Mesothelial cell of epicardium (in vitro differentiated cells): Measurements from ENCODE around the gene SLC26A11. TPM values are rescaled to one million over a fixed set of nuclear protein-coding genes. Genes with fewer than 3 reads are reported as not detected.

ENCODE experiments used
- DNase-seq, 2 experiments: peaks; one replicate each; pipeline ENCODE4 v3.0.0; 2021; ENCODE audit warnings: low spot score in 2 of 2; ENCODE audit not compliant: unreplicated experiment in 2 of 2
- H3K27ac Mint-ChIP-seq: 2 replicates; pipeline ENCODE4 v1.8.0; 2021; ENCODE audit warnings: mixed read lengths
- H3K27me3 Mint-ChIP-seq: 2 replicates; pipeline ENCODE4 v1.8.0; 2021; ENCODE audit warnings: low read depth, mixed read lengths
- H3K36me3 Mint-ChIP-seq: 2 replicates; pipeline ENCODE4 v1.8.0; 2021; ENCODE audit warnings: mixed read lengths
- H3K4me1 Mint-ChIP-seq: 2 replicates; pipeline ENCODE4 v1.8.0; 2021; ENCODE audit warnings: mixed read lengths
- H3K4me3 Mint-ChIP-seq: 2 replicates; pipeline ENCODE4 v1.8.0; 2021; ENCODE audit warnings: mild to moderate bottlenecking, moderate library complexity, mixed read lengths
- H3K9me3 Mint-ChIP-seq: 2 replicates; pipeline ENCODE4 v1.8.0; 2021; ENCODE audit warnings: mixed read lengths
- total RNA-seq: library from RNA; stranded (reverse); gene quantifications from 3 replicates; pipeline ENCODE4 v1.2.1, GENCODE V29; 2021
- TF ChIP-seq, protein P1 (sequence below): fragments of 200-600 bp; sonication (generic); IDR thresholded peaks from one replicate; pipeline ENCODE4 v1.5.0; 2021; ENCODE audit warnings: antibody characterized with exemption; ENCODE audit not compliant: unreplicated experiment

Gene SLC26A11
- total RNA-seq, 1 donor from 2014 or later = 41.2 TPM

DNA sequence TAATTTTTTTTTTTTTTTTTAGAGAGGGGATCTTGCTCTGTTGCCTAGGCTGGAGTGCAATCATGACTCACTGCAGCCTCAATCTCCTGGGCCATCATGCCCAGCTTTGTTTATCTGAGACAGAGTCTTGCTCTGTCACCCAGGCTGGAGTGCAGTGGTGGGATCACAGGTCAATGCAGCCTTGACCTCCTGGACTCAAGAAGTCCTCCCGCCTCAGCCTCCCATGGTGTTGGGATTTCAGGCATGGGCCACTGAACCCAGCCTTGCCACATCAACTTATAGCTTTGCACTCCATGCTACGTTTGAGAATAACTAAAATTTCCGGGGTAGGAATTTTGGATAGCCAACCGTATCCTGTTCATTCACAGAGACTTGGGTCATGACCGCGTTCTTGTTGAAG lies 71.0 kb downstream of the SLC26A11 start:
- H3K4me1 Mint-ChIP-seq = no peaks in the 10 kb centered on the region
- peaks cover 28% of the 10 kb centered on the region for H3K36me3 Mint-ChIP-seq
- no peak overlapping the region for H3K4me3 Mint-ChIP-seq

DNA sequence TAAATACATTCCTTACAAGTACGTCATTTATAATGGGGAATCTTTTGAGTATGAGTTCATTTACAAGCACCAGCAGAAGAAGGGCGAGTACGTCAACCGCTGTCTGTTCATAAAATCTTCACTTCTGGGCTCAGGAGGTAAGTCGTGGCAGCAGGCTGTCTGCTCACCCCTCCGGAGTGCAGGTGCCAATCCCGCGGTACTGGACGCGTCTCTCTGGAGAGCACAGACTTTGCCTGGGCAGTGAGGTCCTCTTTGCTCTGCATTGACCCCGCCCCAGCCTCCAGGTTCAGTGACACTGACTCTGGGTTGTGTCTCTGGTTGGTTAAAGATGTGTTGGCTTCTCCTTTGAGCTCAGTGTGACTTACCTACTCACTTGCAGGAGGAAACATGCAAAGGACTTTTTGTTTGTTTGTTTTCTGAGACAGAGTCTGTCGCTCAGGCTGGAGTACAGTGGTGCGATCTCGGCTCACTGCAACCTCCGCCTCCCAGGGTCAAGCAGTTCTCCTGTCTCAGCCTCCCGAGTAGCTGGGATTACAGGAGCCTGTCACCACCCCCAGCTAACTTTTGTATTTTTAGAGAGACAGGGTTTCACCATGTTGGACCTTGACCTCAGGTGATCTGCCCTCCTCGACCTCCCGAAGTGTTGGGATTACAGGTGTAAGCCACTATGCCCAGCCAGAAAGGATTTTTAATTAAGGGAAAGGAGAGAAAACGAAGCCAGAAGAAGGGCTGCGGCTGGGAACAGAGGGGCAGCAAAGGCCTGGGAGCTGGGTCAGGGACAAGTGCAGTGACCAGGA lies 71.7 kb downstream of the SLC26A11 start:
- H3K27me3 Mint-ChIP-seq = no peaks in the 10 kb centered on the region
- H3K36me3 Mint-ChIP-seq = peaks cover 32% of the 10 kb centered on the region
- H3K9me3 Mint-ChIP-seq = no peaks in the 10 kb centered on the region
- no peak overlapping the region for H3K4me3 Mint-ChIP-seq
- DNase-seq = no peak
- TF ChIP-seq, protein P1, sequence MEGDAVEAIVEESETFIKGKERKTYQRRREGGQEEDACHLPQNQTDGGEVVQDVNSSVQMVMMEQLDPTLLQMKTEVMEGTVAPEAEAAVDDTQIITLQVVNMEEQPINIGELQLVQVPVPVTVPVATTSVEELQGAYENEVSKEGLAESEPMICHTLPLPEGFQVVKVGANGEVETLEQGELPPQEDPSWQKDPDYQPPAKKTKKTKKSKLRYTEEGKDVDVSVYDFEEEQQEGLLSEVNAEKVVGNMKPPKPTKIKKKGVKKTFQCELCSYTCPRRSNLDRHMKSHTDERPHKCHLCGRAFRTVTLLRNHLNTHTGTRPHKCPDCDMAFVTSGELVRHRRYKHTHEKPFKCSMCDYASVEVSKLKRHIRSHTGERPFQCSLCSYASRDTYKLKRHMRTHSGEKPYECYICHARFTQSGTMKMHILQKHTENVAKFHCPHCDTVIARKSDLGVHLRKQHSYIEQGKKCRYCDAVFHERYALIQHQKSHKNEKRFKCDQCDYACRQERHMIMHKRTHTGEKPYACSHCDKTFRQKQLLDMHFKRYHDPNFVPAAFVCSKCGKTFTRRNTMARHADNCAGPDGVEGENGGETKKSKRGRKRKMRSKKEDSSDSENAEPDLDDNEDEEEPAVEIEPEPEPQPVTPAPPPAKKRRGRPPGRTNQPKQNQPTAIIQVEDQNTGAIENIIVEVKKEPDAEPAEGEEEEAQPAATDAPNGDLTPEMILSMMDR = no peak
- no peaks in the 10 kb centered on the region for H3K4me1 Mint-ChIP-seq
- H3K27ac Mint-ChIP-seq = no peak overlapping the region

More for the DNA sequence above, 71.0 kb downstream of the SLC26A11 start:
- no peaks in the 10 kb centered on the region for H3K27me3 Mint-ChIP-seq
- TF ChIP-seq, protein P1 = no peak
- no peak for DNase-seq
- no peak overlapping the region for H3K27ac Mint-ChIP-seq
- no peaks in the 10 kb centered on the region for H3K9me3 Mint-ChIP-seq

DNA sequence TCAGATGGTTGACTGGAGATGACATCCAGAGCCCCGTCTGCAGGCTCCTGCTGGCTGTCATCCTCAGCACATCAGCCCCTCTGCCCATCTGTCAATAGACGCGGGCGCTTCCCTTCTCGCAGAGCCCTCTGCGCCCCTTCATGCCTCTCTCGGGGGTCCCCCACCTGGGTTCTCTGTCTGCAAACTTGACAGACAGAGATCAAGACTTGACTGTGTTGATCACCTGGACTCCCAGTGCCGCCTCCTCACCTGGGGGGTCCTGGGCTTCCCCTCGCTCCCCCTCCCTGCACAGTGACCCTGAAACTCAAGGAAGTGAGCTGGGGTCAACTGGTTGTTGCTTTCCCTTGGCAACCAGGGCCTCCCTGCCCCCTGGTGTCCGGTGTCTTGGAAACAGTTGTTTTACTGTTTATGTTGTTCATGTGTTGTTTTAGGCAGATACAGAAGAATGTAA lies 72.3 kb downstream of the SLC26A11 start:
- no peak overlapping the region for H3K27ac Mint-ChIP-seq
- no peak overlapping the region for H3K4me3 Mint-ChIP-seq

DNA sequence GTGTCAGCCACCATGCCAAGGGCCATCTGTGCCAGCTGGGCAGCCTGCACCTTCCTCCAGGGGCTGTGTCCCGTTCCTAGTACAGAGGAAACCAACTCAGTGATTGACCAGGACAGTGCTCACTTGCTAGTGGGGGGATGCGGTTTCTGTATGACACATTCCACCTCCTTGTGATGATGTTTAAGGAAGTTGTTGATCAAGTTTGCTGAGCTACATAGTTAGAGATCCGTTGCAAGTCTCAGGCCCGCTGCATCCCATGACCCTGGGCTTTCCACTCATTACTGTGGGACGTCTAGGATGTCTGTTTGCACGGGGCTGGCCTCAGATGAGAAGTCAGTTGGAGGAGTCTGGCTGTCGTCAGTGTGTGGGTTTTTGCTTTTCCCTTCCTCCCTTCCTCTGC lies 74.0 kb downstream of the SLC26A11 start:
- Mint-ChIP-seq H3K27ac (no peak overlapping the region), H3K36me3 (peaks cover 29% of the 10 kb centered on the region), H3K4me3 (no peak overlapping the region), H3K4me1 (no peaks in the 10 kb centered on the region), H3K27me3 (no peaks in the 10 kb centered on the region), H3K9me3 (no peaks in the 10 kb centered on the region)
- TF ChIP-seq, protein P1 = no peak
- DNase-seq = no peak

More for the DNA sequence above, 72.3 kb downstream of the SLC26A11 start:
- TF ChIP-seq, protein P1 = no peak
- Mint-ChIP-seq H3K27me3 (no peaks in the 10 kb centered on the region), H3K4me1 (no peaks in the 10 kb centered on the region), H3K36me3 (peaks cover 30% of the 10 kb centered on the region), H3K9me3 (no peaks in the 10 kb centered on the region)
- no peak for DNase-seq

DNA sequence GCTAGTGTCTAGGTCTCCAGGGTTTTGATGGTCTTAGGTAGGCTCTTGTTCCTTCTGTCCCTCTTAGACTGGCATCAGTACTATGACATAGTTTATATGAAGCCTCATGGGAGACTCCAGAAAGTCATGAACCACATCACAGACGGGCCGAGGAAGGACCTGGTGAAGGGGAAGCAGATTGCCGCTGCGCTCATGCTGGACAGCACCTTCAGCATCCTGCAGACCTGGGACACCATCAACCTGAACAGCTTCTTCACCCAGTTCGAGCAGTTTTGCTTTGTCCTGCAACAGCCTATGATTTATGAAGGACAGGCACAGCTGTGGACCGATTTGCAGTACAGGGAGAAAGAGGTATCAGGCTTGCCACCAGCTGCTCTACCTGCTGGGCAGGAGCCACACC lies 74.4 kb downstream of the SLC26A11 start:
- Mint-ChIP-seq H3K9me3 (peaks cover 2% of the 10 kb centered on the region), H3K27ac (no peak overlapping the region), H3K36me3 (peaks cover 31% of the 10 kb centered on the region), H3K27me3 (no peaks in the 10 kb centered on the region), H3K4me1 (no peaks in the 10 kb centered on the region), H3K4me3 (no peak overlapping the region)
- TF ChIP-seq, protein P1 = no peak
- no peak for DNase-seq
